Stimulated activated effector memory CD8-positive, alpha-beta T cell treated with anti-CD3 and anti-CD28 coated beads, Interleukin-12 subunit alpha, Interleukin-12 subunit beta, amount 100 ng/mL, for 72 hours (primary cell): ENCODE data around the gene COX20.
A peak's percentile ranks its signal among the peaks of the same experiment; 100 is the strongest.

Experiments
- ATAC-seq: fragments of 150-1000 bp; cut with Tn5 transposase; 2 replicates; pipeline ENCODE4 v1.10.0; 2021
- DNase-seq, 2 donors: peaks; one replicate each; pipeline ENCODE4 v3.0.0; 2021 to 2022; ENCODE audit warnings: low spot score in 2 of 2
- H3K27ac Mint-ChIP-seq: one replicate; pipeline ENCODE4 v1.8.0; 2022; ENCODE audit warnings: mild to moderate bottlenecking, mixed read lengths
- H3K36me3 Mint-ChIP-seq: one replicate; pipeline ENCODE4 v1.8.0; 2022; ENCODE audit warnings: mild to moderate bottlenecking, mixed read lengths
- H3K4me1 Mint-ChIP-seq: one replicate; pipeline ENCODE4 v1.8.0; 2022; ENCODE audit warnings: mixed read lengths
- H3K4me3 Mint-ChIP-seq: one replicate; pipeline ENCODE4 v1.8.0; 2022; ENCODE audit warnings: mild to moderate bottlenecking, mixed read lengths
- H3K9me3 Mint-ChIP-seq: one replicate; pipeline ENCODE4 v1.8.0; 2022; ENCODE audit warnings: mixed read lengths

Gene COX20

GRCh38 chr1:244839656-244840055 is 4.2 kb downstream of the COX20 start:
- no peaks in the 10 kb centered on the region for H3K9me3 Mint-ChIP-seq
- H3K27ac Mint-ChIP-seq: peak overlapping the region; percentile 96
- H3K4me3 Mint-ChIP-seq: no peak overlapping the region
- H3K4me1 Mint-ChIP-seq: peaks cover 43% of the 10 kb centered on the region
- DNase-seq: no peak
- no peak for ATAC-seq
- H3K36me3 Mint-ChIP-seq: peaks cover 99% of the 10 kb centered on the region

GRCh38 chr1:244840219-244840794 is 4.8 kb downstream of the COX20 start:
- peaks cover 99% of the 10 kb centered on the region for H3K36me3 Mint-ChIP-seq
- ATAC-seq: no peak
- H3K4me3 Mint-ChIP-seq: no peak overlapping the region
- peak overlapping the region; percentile 96 for H3K27ac Mint-ChIP-seq
- H3K4me1 Mint-ChIP-seq: peaks cover 49% of the 10 kb centered on the region
- no peaks in the 10 kb centered on the region for H3K9me3 Mint-ChIP-seq
- DNase-seq: no peak

- Mint-ChIP-seq H3K9me3 (no peaks in the 10 kb centered on the region), H3K4me3 (no peak overlapping the region), H3K4me1 (peaks cover 60% of the 10 kb centered on the region), H3K36me3 (peaks cover 99% of the 10 kb centered on the region), H3K27ac (peak overlapping the region; percentile 27)
- no peak for DNase-seq
- no peak for ATAC-seq
Observed at GRCh38 chr1:244841273-244841927, 5.9 kb downstream of the COX20 start.

DNA sequence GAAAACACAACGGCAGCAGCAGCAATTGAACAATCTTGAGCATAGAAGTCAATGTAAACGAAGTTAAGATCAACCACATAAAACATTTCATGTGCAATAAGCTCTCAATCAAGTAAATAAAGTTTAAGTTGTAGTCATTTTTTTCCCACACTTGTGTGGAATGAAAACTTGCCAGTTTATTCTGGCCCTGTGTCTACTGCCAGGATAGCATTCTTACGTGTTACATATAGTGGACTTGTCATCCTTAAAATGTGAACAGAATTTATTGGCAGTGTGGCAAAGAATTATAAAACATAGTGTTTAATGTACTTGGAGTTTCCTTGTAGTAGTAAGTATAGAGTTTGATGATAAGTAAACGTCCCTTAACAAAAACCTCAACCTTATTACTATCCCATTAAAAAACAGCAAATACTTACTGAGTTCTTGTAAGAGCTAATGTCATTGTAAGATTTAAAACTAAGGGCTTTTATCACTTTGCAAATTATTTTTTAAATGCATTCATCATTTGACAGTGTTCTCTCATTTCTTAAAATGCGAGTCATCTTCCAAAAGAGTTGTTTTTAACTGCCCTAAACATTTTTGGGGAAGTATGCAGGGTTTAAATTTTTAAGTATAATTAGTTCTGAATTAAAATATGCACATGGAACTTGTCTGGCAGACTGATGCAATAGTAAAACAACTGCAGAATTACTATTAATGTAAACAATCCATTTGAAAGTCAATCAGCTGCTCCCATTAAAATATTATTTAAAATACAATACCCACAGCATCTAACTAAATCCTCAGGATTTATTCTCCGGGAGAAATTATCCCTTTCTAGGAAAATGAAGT is 7.9 kb downstream of the COX20 start:
- Mint-ChIP-seq H3K36me3 (peaks cover 99% of the 10 kb centered on the region), H3K27ac (no peak overlapping the region), H3K4me3 (no peak overlapping the region), H3K9me3 (no peaks in the 10 kb centered on the region), H3K4me1 (peaks cover 56% of the 10 kb centered on the region)
- no peak for ATAC-seq
- DNase-seq: no peak

GRCh38 chr1:244844155-244845121 is 9.0 kb downstream of the COX20 start:
- peaks cover 59% of the 10 kb centered on the region for H3K4me1 Mint-ChIP-seq
- H3K9me3 Mint-ChIP-seq: no peaks in the 10 kb centered on the region
- H3K27ac Mint-ChIP-seq: no peak overlapping the region
- ATAC-seq: peak; percentile 44
- no peak overlapping the region for H3K4me3 Mint-ChIP-seq
- no peak for DNase-seq
- peaks cover 100% of the 10 kb centered on the region for H3K36me3 Mint-ChIP-seq

GRCh38 chr1:244846653-244847052 is 11.2 kb downstream of the COX20 start:
- no peak overlapping the region for H3K4me3 Mint-ChIP-seq
- peaks cover 100% of the 10 kb centered on the region for H3K36me3 Mint-ChIP-seq
- DNase-seq: no peak
- no peaks in the 10 kb centered on the region for H3K9me3 Mint-ChIP-seq
- H3K27ac Mint-ChIP-seq: peak overlapping the region; percentile 48
- no peak for ATAC-seq
- H3K4me1 Mint-ChIP-seq: peaks cover 51% of the 10 kb centered on the region

- Mint-ChIP-seq H3K27ac (peak overlapping the region; percentile 63), H3K4me3 (no peak overlapping the region), H3K4me1 (peaks cover 60% of the 10 kb centered on the region), H3K36me3 (peaks cover 100% of the 10 kb centered on the region), H3K9me3 (no peaks in the 10 kb centered on the region)
- no peak for ATAC-seq
- no peak for DNase-seq
Observed at GRCh38 chr1:244849189-244849866, 13.9 kb downstream of the COX20 start.

DNA sequence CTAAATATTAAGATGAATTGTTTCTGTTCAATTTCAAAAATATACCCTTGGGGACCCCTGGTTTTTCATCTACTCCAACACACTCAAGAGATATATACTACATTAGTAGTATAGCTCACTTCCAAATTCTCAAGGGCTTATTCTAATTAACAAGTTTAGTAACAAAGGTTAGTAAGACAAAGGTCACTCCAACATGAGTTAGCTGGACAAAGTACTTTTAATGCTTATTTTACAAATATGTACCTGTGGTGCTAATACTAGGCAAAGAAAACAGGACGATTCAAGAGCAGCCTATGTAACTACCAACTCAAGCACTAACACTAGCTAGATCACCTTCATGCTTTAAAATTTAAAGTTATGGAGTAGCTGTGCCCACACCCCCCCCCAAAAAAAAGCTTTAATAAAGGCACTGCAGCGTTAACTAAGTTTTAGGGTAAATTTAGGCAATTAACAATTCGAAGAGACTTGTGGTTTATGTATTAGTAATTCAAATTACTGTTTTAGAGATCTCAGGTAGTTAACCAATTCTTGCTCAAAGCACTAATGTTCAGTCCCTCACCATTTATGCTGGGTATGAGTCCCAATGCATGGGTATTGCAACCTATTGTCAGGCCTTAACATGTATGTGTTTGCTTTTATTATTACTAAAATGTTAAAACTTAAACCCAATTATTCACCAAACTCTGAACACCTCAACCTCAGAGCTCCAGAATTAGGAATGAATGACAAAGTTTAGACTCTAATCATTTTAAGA is 14.8 kb downstream of the COX20 start:
- peaks cover 100% of the 10 kb centered on the region for H3K36me3 Mint-ChIP-seq
- no peak overlapping the region for H3K4me3 Mint-ChIP-seq
- no peaks in the 10 kb centered on the region for H3K9me3 Mint-ChIP-seq
- peaks cover 61% of the 10 kb centered on the region for H3K4me1 Mint-ChIP-seq
- peak overlapping the region; percentile 63 for H3K27ac Mint-ChIP-seq
- DNase-seq (no peak), ATAC-seq (no peak)

DNA sequence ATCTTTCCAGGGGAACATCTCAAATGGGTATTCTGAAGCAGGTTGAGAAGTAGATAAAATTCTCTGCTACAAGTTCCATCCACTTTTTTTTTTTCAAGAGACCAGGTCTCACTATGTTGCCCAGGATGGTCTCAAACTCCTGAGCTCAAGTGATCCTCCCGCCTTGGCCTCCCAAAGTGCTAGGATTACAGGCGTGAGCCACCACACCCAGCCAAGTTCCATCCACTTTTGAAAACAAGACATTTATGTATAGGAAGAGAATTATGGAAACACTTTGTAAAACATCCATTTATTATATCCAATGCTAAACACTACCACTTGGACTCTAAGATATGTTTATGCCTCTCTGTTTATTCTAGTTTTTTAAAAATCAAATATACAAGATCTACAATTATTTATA is 15.4 kb downstream of the COX20 start:
- DNase-seq: no peak
- Mint-ChIP-seq H3K36me3 (peaks cover 100% of the 10 kb centered on the region), H3K9me3 (no peaks in the 10 kb centered on the region), H3K27ac (peak overlapping the region; percentile 24), H3K4me1 (peaks cover 61% of the 10 kb centered on the region), H3K4me3 (no peak overlapping the region)
- ATAC-seq: no peak

DNA sequence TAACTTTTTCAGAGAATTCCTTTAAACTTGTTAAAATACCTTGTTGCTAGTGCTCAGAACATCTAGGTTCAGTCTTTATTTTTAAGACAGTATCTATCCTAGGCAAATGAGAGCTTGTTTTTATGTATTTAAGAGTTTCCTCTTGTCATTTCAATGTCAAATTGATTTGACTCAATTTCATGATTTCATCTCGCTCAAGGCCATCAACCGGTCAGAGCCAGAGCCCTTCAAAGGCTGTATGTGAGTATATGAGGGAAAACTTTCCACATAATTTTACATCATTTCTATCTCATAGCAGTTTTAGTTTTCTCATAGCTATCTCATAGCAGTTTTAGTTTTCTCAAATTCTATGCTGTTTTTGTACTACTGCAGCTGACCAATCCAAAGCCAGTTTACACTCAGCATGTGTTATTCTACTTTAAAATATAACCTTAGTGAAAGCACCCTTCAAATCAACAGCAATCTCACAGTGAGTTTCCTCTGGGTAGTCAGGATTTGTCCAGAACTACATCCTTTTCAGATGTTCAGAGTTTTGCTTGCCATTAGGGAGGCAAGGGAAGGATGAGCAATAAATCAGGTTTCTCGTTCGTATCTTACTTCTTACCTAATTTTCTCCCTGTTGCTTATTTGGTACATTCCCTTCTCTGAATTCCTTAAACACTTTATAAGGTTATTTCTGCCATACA is 16.2 kb downstream of the COX20 start:
- Mint-ChIP-seq H3K4me1 (peaks cover 61% of the 10 kb centered on the region), H3K9me3 (no peaks in the 10 kb centered on the region), H3K4me3 (no peak overlapping the region), H3K27ac (peak overlapping the region; percentile 24), H3K36me3 (peaks cover 100% of the 10 kb centered on the region)
- DNase-seq: no peak
- no peak for ATAC-seq

GRCh38 chr1:244852694-244853093 is 17.2 kb downstream of the COX20 start:
- peaks cover 70% of the 10 kb centered on the region for H3K4me1 Mint-ChIP-seq
- ATAC-seq (no peak), DNase-seq (no peak)
- H3K9me3 Mint-ChIP-seq: no peaks in the 10 kb centered on the region
- peaks cover 100% of the 10 kb centered on the region for H3K36me3 Mint-ChIP-seq
- H3K27ac Mint-ChIP-seq: peak overlapping the region; percentile 24
- no peak overlapping the region for H3K4me3 Mint-ChIP-seq

- ATAC-seq: no peak
- H3K36me3 Mint-ChIP-seq: peaks cover 100% of the 10 kb centered on the region
- peaks cover 71% of the 10 kb centered on the region for H3K4me1 Mint-ChIP-seq
- no peaks in the 10 kb centered on the region for H3K9me3 Mint-ChIP-seq
- DNase-seq: no peak
- peak overlapping the region; percentile 79 for H3K27ac Mint-ChIP-seq
- no peak overlapping the region for H3K4me3 Mint-ChIP-seq
Observed at GRCh38 chr1:244854166-244854565, 18.7 kb downstream of the COX20 start.

- no peak for ATAC-seq
- Mint-ChIP-seq H3K4me1 (peaks cover 66% of the 10 kb centered on the region), H3K27ac (peak overlapping the region; percentile 79), H3K9me3 (no peaks in the 10 kb centered on the region), H3K4me3 (peak overlapping the region; percentile 37), H3K36me3 (peaks cover 100% of the 10 kb centered on the region)
- DNase-seq: no peak
Observed at GRCh38 chr1:244854865-244855578, 19.6 kb downstream of the COX20 start.
